ENCODE data around the gene CDKL4. TPM values are rescaled to one million over a fixed set of nuclear protein-coding genes. Genes with fewer than 3 reads are reported as not detected.

Gene CDKL4
- total and polyA plus RNA-seq, 2 of the 13 experiments (the other 11 are each of a cell fraction or from before 2014, with no cell fraction given): 0.29 to 0.50 TPM

GRCh38 chr2:39150890-39151497, 92.8 kb downstream of the CDKL4 start (continued):
- peak; percentile 76; the same call in 1 of the 2 replicates for TF ChIP-seq ZBTB20 (CRISPR knock-in tag; IDR thresholded peaks at IDR 0.05; ENCODE audit: borderline replicate concordance, low read depth)
- TF ChIP-seq HMG20B (CRISPR knock-in tag; conservative IDR thresholded peaks at IDR 0.05): 0 out of 2 replicates have a peak, but pooled peaks have one; percentile 49
- TF ChIP-seq REST (IDR thresholded peaks at IDR 0.05; ENCODE audit: borderline replicate concordance in 1 of 2, low read depth in 1 of 2, low read length in 2 of 2): peak in 1 of 2 experiments; percentile 67; a peak in 2 of 4 replicates
- no peak for TF ChIP-seq U2AF1 (optimal IDR thresholded peaks at IDR 0.05; ENCODE audit: low read depth, low read length)
- TF ChIP-seq THYN1 (CRISPR knock-in tag; IDR thresholded peaks at IDR 0.05; ENCODE audit: borderline replicate concordance, low read depth): 0 out of 2 replicates have a peak, but pooled peaks have one; percentile 24
- no peak for TF ChIP-seq BRCA1 (CRISPR knock-in tag; IDR thresholded peaks at IDR 0.05)
- TF ChIP-seq TIGD3 (CRISPR knock-in tag; IDR thresholded peaks at IDR 0.05; ENCODE audit: borderline replicate concordance): no peak
- TF ChIP-seq ZNF776 (CRISPR knock-in tag; IDR thresholded peaks at IDR 0.05): no peak
- no peak for TF ChIP-seq SP2 (CRISPR knock-in tag; IDR thresholded peaks at IDR 0.05)
- no peak for TF ChIP-seq REL (CRISPR knock-in tag; conservative IDR thresholded peaks at IDR 0.05)
- TF ChIP-seq ZNF564 (CRISPR knock-in tag; IDR thresholded peaks at IDR 0.05): 0 out of 2 replicates have a peak, but pooled peaks have one; percentile 37
- TF ChIP-seq SIN3B (IDR thresholded peaks at IDR 0.05; ENCODE audit: low read length): no peak
- TF ChIP-seq ZFP90 (CRISPR knock-in tag; IDR thresholded peaks at IDR 0.05; ENCODE audit: borderline replicate concordance): no peak
- peak; percentile 47; the same call in 1 of the 2 replicates for TF ChIP-seq ZNF281 (CRISPR knock-in tag; IDR thresholded peaks at IDR 0.05; ENCODE audit: borderline replicate concordance)
- TF ChIP-seq AHR (CRISPR knock-in tag; IDR thresholded peaks at IDR 0.05): no peak
- TF ChIP-seq PCBP2 (optimal IDR thresholded peaks at IDR 0.05; ENCODE audit: low read depth, low read length, poor library complexity, severe bottlenecking): no peak

Measured in HepG2 (cell line).